Liver (tissue), 9 donors: Measurements from ENCODE around the gene PERCC1. TPM values are rescaled to one million over a fixed set of nuclear protein-coding genes. Genes with fewer than 3 reads are reported as not detected.

Experiments used
- DNase-seq: peaks from one replicate; pipeline ENCODE4 v3.0.0-alpha.2; 2017; ENCODE audit warnings: low spot score
- H3K27ac ChIP-seq, 2 donors: one replicate each; pipeline ENCODE4 v1.7.0; 2013; ENCODE audit warnings: inconsistent platforms in 2 of 2, low read length in 2 of 2, control low read depth in 1 of 2, low read depth in 1 of 2, mild to moderate bottlenecking in 1 of 2
- H3K27me3 ChIP-seq, 4 donors: one replicate each; pipeline versions ENCODE4 v1.6.1 to v1.7.0; 2013; ENCODE audit warnings: low read length in 3 of 4, inconsistent platforms in 1 of 4, mild to moderate bottlenecking in 1 of 4, moderate library complexity in 1 of 4; ENCODE audit not compliant: control insufficient read depth in 4 of 4, insufficient read depth in 4 of 4
- H3K36me3 ChIP-seq, 4 donors: one replicate each; pipeline versions ENCODE4 v1.6.1 to v1.7.0; 2013; ENCODE audit warnings: low read length in 3 of 4, mild to moderate bottlenecking in 3 of 4, low read depth in 1 of 4, moderate library complexity in 1 of 4; ENCODE audit not compliant: control insufficient read depth in 4 of 4, insufficient read depth in 3 of 4
- H3K4me1 ChIP-seq, 4 donors: one replicate each; pipeline versions ENCODE4 v1.6.1 to v1.7.0; 2013; ENCODE audit warnings: low read length in 3 of 4, mild to moderate bottlenecking in 3 of 4, moderate library complexity in 1 of 4; ENCODE audit not compliant: control insufficient read depth in 4 of 4, insufficient read depth in 4 of 4
- H3K4me3 ChIP-seq, 3 donors: one replicate each; pipeline versions ENCODE4 v1.6.1 to v1.7.0; 2013; ENCODE audit warnings: low read length in 3 of 3, control low read depth in 1 of 3, low read depth in 1 of 3, mild to moderate bottlenecking in 1 of 3
- H3K9ac ChIP-seq, 2 donors: one replicate each; pipeline ENCODE4 v1.7.0; 2013; ENCODE audit warnings: low read length in 2 of 2, mild to moderate bottlenecking in 2 of 2, moderate library complexity in 2 of 2, control low read depth in 1 of 2, low read depth in 1 of 2
- H3K9me3 ChIP-seq, 4 donors: one replicate each; pipeline versions ENCODE4 v1.6.1 to v1.7.0; 2013; ENCODE audit warnings: low read length in 3 of 4; ENCODE audit not compliant: control insufficient read depth in 4 of 4
- CTCF ChIP-seq: fragments of 150-350 bp; IDR thresholded peaks from 2 replicates; pipeline ENCODE4 v1.5.1; 2017; ENCODE audit warnings: improper control_type of control experiment, low read depth, low read length; ENCODE audit not compliant: missing input control
- EGR1 ChIP-seq, 2 donors: IDR thresholded peaks; 2 replicates each; pipeline ENCODE4 v1.6.1; 2016 to 2018; ENCODE audit warnings: antibody characterized with exemption in 2 of 2, low read depth in 2 of 2
- HNF4G ChIP-seq: IDR thresholded peaks from 2 replicates; pipeline ENCODE4 v1.6.1; 2016; ENCODE audit warnings: antibody characterized with exemption
- JUND ChIP-seq, 2 donors: IDR thresholded peaks; 2 replicates each; pipeline ENCODE4 v1.6.1; 2016; ENCODE audit warnings: antibody characterized with exemption in 2 of 2
- NR2F2 ChIP-seq: IDR thresholded peaks from 2 replicates; pipeline ENCODE4 v1.6.1; 2016; ENCODE audit warnings: antibody characterized with exemption
- RXRA ChIP-seq, 2 donors: IDR thresholded peaks; 2 replicates each; pipeline ENCODE4 v1.6.1; 2017 to 2018; ENCODE audit warnings: antibody characterized with exemption in 2 of 2, mild to moderate bottlenecking in 1 of 2
- TAF1 ChIP-seq: conservative IDR thresholded peaks from 2 replicates; pipeline ENCODE4 v1.6.1; 2016; ENCODE audit warnings: antibody characterized with exemption, mild to moderate bottlenecking
- WGBS: extraction: QIAGEN DNeasy Blood & Tissue Kit; methylation state at CpG from one replicate; pipeline ENCODE4 v1.1.7; 2013; 5-methylcytosine and 5-hydroxymethylcytosine counted together
- polyA plus RNA-seq, 2 donors: library from polyadenylated mRNA; stranded (reverse) in 1 of 2; unstranded in 1 of 2; fragments of 200-250 nt in 1 of 2; fragments of >200 nt in 1 of 2; fragmentation: Nextera tagmentation in 1 of 2; extraction: Ambion mirVana in 1 of 2; gene quantifications; one replicate each; pipeline versions ENCODE4 v1.2.1 to v1.2.3, GENCODE V29; 2013 to 2015
- total RNA-seq, 2 donors: library from RNA; depleted of rRNA; stranded (reverse); fragments of >200 nt; gene quantifications; one replicate each; pipeline ENCODE4 v1.2.3, GENCODE V29; 2014
- TF ChIP-seq, protein P1 (sequence below): IDR thresholded peaks from 2 replicates; pipeline ENCODE4 v1.6.1; 2016; ENCODE audit warnings: antibody characterized with exemption
- TF ChIP-seq, protein P2 (sequence below): IDR thresholded peaks from 2 replicates; pipeline ENCODE4 v1.6.1; 2016; ENCODE audit warnings: antibody characterized with exemption
- TF ChIP-seq, protein P3 (sequence below): IDR thresholded peaks from 2 replicates; pipeline ENCODE4 v1.6.1; 2016; ENCODE audit warnings: antibody characterized with exemption, mild to moderate bottlenecking
- donor health status: healthy.
- donor health status: healthy.
- donor health status: healthy.
- donor health status: healthy.
- donor health status: healthy.

The PERCC1 gene
- total and polyA plus RNA-seq, 4 donors, result 0.50 to 4.7 TPM; not detected in 2

DNA sequence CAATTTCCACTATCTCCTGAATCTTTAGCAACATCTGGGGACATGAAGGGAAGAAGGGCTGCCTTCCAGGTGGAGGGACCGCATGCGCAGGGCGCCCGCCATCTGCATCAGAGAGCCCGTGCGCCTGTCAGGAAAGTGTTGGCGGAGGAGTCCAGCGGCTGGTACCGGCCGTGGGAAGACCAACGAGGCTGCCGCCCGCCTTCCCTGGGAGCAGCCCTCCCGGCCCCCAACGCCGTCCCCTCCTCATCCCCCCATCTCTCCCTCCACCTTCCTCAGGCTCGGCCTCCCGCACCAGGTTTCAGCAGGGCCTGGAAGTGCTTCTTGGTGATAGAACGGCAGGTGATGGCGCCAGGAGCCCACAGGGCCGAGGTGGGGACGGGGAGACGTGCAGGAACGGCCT lies 35.2 kb downstream of the PERCC1 start:
- Histone ChIP-seq H3K9me3 (no peaks in the 10 kb centered on the region), H3K4me1 (peaks cover 0 to 8% (median 4%) of the 10 kb centered on the region in 4 donors), H3K4me3 (no peak overlapping the region), H3K36me3 (peaks cover 0 to 5% (median 3%) of the 10 kb centered on the region in 4 donors), H3K27ac (no peak overlapping the region), H3K27me3 (no peaks in the 10 kb centered on the region), H3K9ac (no peak overlapping the region)
- TF ChIP-seq EGR1 (IDR thresholded peaks at IDR 0.05; ENCODE audit: low read depth in 2 of 2), result no peak
- TF ChIP-seq, protein P1, sequence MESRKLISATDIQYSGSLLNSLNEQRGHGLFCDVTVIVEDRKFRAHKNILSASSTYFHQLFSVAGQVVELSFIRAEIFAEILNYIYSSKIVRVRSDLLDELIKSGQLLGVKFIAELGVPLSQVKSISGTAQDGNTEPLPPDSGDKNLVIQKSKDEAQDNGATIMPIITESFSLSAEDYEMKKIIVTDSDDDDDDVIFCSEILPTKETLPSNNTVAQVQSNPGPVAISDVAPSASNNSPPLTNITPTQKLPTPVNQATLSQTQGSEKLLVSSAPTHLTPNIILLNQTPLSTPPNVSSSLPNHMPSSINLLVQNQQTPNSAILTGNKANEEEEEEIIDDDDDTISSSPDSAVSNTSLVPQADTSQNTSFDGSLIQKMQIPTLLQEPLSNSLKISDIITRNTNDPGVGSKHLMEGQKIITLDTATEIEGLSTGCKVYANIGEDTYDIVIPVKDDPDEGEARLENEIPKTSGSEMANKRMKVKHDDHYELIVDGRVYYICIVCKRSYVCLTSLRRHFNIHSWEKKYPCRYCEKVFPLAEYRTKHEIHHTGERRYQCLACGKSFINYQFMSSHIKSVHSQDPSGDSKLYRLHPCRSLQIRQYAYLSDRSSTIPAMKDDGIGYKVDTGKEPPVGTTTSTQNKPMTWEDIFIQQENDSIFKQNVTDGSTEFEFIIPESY, result no peak
- no peak for TF ChIP-seq HNF4G
- no peak for TF ChIP-seq NR2F2
- TF ChIP-seq RXRA (IDR thresholded peaks at IDR 0.05), result no peak
- TF ChIP-seq, protein P2, sequence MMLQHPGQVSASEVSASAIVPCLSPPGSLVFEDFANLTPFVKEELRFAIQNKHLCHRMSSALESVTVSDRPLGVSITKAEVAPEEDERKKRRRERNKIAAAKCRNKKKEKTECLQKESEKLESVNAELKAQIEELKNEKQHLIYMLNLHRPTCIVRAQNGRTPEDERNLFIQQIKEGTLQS, result no peak
- TF ChIP-seq CTCF, result no peak
- 94% methylated on average over 24 of the region's 24 CpGs for WGBS
- no peak for DNase-seq

- H3K9ac ChIP-seq, result no peak overlapping the region
- no peak for DNase-seq
- H3K9me3 ChIP-seq, result no peaks in the 10 kb centered on the region
- 79% methylated on average over 14 of the region's 14 CpGs for WGBS
- H3K36me3 ChIP-seq, result peaks cover 0 to 3% (median under 1%) of the 10 kb centered on the region in 4 donors
- TF ChIP-seq TAF1 (no peak), JUND (IDR thresholded peaks at IDR 0.05) (no peak), HNF4G (no peak)
- TF ChIP-seq, protein P1, result no peak
- TF ChIP-seq, protein P3, sequence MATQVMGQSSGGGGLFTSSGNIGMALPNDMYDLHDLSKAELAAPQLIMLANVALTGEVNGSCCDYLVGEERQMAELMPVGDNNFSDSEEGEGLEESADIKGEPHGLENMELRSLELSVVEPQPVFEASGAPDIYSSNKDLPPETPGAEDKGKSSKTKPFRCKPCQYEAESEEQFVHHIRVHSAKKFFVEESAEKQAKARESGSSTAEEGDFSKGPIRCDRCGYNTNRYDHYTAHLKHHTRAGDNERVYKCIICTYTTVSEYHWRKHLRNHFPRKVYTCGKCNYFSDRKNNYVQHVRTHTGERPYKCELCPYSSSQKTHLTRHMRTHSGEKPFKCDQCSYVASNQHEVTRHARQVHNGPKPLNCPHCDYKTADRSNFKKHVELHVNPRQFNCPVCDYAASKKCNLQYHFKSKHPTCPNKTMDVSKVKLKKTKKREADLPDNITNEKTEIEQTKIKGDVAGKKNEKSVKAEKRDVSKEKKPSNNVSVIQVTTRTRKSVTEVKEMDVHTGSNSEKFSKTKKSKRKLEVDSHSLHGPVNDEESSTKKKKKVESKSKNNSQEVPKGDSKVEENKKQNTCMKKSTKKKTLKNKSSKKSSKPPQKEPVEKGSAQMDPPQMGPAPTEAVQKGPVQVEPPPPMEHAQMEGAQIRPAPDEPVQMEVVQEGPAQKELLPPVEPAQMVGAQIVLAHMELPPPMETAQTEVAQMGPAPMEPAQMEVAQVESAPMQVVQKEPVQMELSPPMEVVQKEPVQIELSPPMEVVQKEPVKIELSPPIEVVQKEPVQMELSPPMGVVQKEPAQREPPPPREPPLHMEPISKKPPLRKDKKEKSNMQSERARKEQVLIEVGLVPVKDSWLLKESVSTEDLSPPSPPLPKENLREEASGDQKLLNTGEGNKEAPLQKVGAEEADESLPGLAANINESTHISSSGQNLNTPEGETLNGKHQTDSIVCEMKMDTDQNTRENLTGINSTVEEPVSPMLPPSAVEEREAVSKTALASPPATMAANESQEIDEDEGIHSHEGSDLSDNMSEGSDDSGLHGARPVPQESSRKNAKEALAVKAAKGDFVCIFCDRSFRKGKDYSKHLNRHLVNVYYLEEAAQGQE, result no peak
- no peak overlapping the region for H3K4me3 ChIP-seq
- peaks cover 0 to 16% (median 10%) of the 10 kb centered on the region in 4 donors for H3K4me1 ChIP-seq
- H3K27me3 ChIP-seq, result no peaks in the 10 kb centered on the region
- no peak overlapping the region for H3K27ac ChIP-seq
Observed at GRCh38 chr16:1466968-1467521, 36.2 kb downstream of the PERCC1 start.
